ENCODE data around the gene HSPG2.

HSPG2 gene

DNA sequence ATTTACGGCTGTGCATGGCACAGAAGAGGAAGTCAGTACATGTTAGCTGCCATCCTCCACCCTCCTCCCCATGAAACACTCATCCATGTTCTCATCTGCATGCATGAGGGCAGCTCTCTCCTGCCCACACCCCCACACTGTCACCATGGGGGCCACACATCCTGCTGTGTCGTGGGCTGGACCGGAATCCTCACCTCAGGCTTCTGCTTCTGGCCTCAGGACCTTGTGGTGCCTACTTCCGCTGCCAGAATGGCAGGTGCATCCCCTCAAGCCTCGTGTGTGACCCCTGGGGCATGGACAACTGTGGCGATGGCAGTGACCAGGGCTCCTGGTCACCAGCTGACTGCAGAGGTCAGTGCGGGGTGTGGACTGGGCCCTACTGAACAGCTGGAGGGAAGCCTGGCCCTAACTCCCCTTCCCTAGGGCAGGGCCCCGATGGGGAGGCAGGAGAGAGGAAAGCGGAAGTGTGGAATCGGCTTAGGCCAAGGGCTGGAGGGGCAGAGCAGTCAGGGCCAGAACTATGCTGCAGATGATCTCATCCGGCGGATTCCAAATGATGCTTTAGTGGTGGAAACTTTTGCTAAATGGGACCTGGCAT, 121.3 kb downstream of the HSPG2 start:
- Histone ChIP-seq H3K9me3 (ENCODE audit: severe bottlenecking) (peaks cover under 1% of the 10 kb centered on the region), H3K36me3 (ENCODE audit: low read depth) (no peaks in the 10 kb centered on the region), H3K4me3 (ENCODE audit: severe bottlenecking) (no peak overlapping the region), H3K4me1 (ENCODE audit: insufficient read depth, poor library complexity, severe bottlenecking) (no peaks in the 10 kb centered on the region), H3K27me3 (ENCODE audit: insufficient read depth, poor library complexity, severe bottlenecking) (no peaks in the 10 kb centered on the region), H3K27ac (ENCODE audit: poor library complexity, severe bottlenecking) (no peak overlapping the region)
- TF ChIP-seq, protein P1, sequence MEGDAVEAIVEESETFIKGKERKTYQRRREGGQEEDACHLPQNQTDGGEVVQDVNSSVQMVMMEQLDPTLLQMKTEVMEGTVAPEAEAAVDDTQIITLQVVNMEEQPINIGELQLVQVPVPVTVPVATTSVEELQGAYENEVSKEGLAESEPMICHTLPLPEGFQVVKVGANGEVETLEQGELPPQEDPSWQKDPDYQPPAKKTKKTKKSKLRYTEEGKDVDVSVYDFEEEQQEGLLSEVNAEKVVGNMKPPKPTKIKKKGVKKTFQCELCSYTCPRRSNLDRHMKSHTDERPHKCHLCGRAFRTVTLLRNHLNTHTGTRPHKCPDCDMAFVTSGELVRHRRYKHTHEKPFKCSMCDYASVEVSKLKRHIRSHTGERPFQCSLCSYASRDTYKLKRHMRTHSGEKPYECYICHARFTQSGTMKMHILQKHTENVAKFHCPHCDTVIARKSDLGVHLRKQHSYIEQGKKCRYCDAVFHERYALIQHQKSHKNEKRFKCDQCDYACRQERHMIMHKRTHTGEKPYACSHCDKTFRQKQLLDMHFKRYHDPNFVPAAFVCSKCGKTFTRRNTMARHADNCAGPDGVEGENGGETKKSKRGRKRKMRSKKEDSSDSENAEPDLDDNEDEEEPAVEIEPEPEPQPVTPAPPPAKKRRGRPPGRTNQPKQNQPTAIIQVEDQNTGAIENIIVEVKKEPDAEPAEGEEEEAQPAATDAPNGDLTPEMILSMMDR (IDR thresholded peaks at IDR 0.05; ENCODE audit: poor library complexity, severe bottlenecking), result no peak
- DNase-seq (ENCODE audit: low spot score), result no peak
- no peak for ATAC-seq (ENCODE audit: low read depth)

DNA sequence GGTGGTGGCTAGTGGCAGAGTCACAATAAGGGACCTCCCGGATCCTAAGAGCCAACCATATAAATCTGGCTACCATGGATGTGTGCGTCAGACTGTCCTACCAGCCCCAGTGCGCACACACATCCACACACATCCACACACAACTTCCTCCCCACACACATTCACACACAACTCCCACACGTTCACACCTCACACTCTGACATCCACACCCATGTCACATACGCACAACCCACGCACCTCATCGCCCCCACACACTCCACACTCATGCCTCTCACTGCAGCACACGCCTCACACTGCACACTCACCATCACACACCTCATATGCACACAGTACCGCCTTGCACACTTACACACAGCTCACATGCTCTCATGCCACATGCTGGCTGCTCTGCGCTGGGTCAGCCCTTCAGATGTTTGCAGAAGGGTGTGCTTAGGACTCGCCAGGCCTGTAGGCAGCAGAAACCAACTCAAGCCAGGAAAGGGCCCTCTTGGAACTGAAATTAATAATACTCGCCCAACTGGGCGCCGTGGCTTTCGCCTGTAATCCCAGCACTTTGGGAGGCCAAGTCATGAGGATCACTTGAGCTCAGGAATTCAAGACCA, 122.0 kb downstream of the HSPG2 start:
- ATAC-seq (ENCODE audit: low read depth), result no peak
- Histone ChIP-seq H3K27ac (ENCODE audit: poor library complexity, severe bottlenecking) (no peak overlapping the region), H3K4me3 (ENCODE audit: severe bottlenecking) (no peak overlapping the region), H3K36me3 (ENCODE audit: low read depth) (no peaks in the 10 kb centered on the region), H3K4me1 (ENCODE audit: insufficient read depth, poor library complexity, severe bottlenecking) (no peaks in the 10 kb centered on the region), H3K27me3 (ENCODE audit: insufficient read depth, poor library complexity, severe bottlenecking) (no peaks in the 10 kb centered on the region), H3K9me3 (ENCODE audit: severe bottlenecking) (no peaks in the 10 kb centered on the region)
- DNase-seq (ENCODE audit: low spot score), result no peak
- TF ChIP-seq, protein P1 (IDR thresholded peaks at IDR 0.05; ENCODE audit: poor library complexity, severe bottlenecking), result no peak

- no peak overlapping the region for H3K4me3 ChIP-seq (ENCODE audit: severe bottlenecking)
- no peak overlapping the region for H3K27ac ChIP-seq (ENCODE audit: poor library complexity, severe bottlenecking)
- H3K4me1 ChIP-seq (ENCODE audit: insufficient read depth, poor library complexity, severe bottlenecking), result no peaks in the 10 kb centered on the region
- TF ChIP-seq, protein P1 (IDR thresholded peaks at IDR 0.05; ENCODE audit: poor library complexity, severe bottlenecking), result no peak
- no peaks in the 10 kb centered on the region for H3K9me3 ChIP-seq (ENCODE audit: severe bottlenecking)
- DNase-seq (ENCODE audit: low spot score) (no peak), ATAC-seq (ENCODE audit: low read depth) (no peak)
- no peaks in the 10 kb centered on the region for H3K36me3 ChIP-seq (ENCODE audit: low read depth)
- H3K27me3 ChIP-seq (ENCODE audit: insufficient read depth, poor library complexity, severe bottlenecking), result no peaks in the 10 kb centered on the region
Measured at GRCh38 chr1:21814241-21814918, 122.7 kb downstream of the HSPG2 start.

- ATAC-seq (ENCODE audit: low read depth) (no peak), DNase-seq (ENCODE audit: low spot score) (no peak)
- TF ChIP-seq, protein P1 (IDR thresholded peaks at IDR 0.05; ENCODE audit: poor library complexity, severe bottlenecking), result no peak
- Histone ChIP-seq H3K36me3 (ENCODE audit: low read depth) (no peaks in the 10 kb centered on the region), H3K4me1 (ENCODE audit: insufficient read depth, poor library complexity, severe bottlenecking) (no peaks in the 10 kb centered on the region), H3K27me3 (ENCODE audit: insufficient read depth, poor library complexity, severe bottlenecking) (no peaks in the 10 kb centered on the region), H3K9me3 (ENCODE audit: severe bottlenecking) (no peaks in the 10 kb centered on the region), H3K4me3 (ENCODE audit: severe bottlenecking) (no peak overlapping the region), H3K27ac (ENCODE audit: poor library complexity, severe bottlenecking) (no peak overlapping the region)
Measured at GRCh38 chr1:21813542-21813941, 123.6 kb downstream of the HSPG2 start.
